ENCODE results near the gene LRCOL1. TPM values are rescaled to one million over a fixed set of nuclear protein-coding genes. Genes with fewer than 3 reads are reported as not detected.

LRCOL1 gene
- total RNA-seq, 4 donors from 2014 or later = 0.83 TPM; not detected in 3

- no peaks in the 10 kb centered on the region for H3K9me3 ChIP-seq
- H3K4me3 ChIP-seq = no peak overlapping the region
- no peaks in the 10 kb centered on the region for H3K27me3 ChIP-seq
- DNase-seq (no peak), ATAC-seq (no peak)
- no peaks in the 10 kb centered on the region for H3K4me1 ChIP-seq
- H3K27ac ChIP-seq = no peak overlapping the region
- H3K36me3 ChIP-seq = peaks cover 0 to 48% of the 10 kb centered on the region in 2 donors
- intact Hi-C loops (cut with DNase I; ENCODE audit: low total_unique reads) (no loop called here), in situ Hi-C loops (cut with MboI; ENCODE audit: low sequenced_read_pairs in 4 of 4) (no loop called here)
- TF ChIP-seq POLR2A (IDR thresholded peaks at IDR 0.05) (no peak), CTCF (IDR thresholded peaks at IDR 0.05 in 4 of 5, conservative IDR thresholded peaks at IDR 0.05 in 1 of 5) (no peak)
Observed at GRCh38 chr12:132647858-132648257, 37.5 kb upstream of the LRCOL1 start.

- no peaks in the 10 kb centered on the region for H3K4me1 ChIP-seq
- ATAC-seq = no peak
- no peaks in the 10 kb centered on the region for H3K27me3 ChIP-seq
- H3K27ac ChIP-seq = no peak overlapping the region
- in situ Hi-C loops (cut with MboI; ENCODE audit: low sequenced_read_pairs in 4 of 4) = no loop called here
- no peak for DNase-seq
- TF ChIP-seq POLR2A (IDR thresholded peaks at IDR 0.05) (no peak), CTCF (IDR thresholded peaks at IDR 0.05 in 4 of 5, conservative IDR thresholded peaks at IDR 0.05 in 1 of 5) (no peak)
- H3K4me3 ChIP-seq = no peak overlapping the region
- no peaks in the 10 kb centered on the region for H3K9me3 ChIP-seq
- intact Hi-C loops (cut with DNase I; ENCODE audit: low total_unique reads) = no loop called here
- H3K36me3 ChIP-seq = peaks cover 0 to 58% of the 10 kb centered on the region in 2 donors
Observed at GRCh38 chr12:132646850-132647249, 36.5 kb upstream of the LRCOL1 start.

- no peak for ATAC-seq
- TF ChIP-seq POLR2A (IDR thresholded peaks at IDR 0.05) (no peak), CTCF (IDR thresholded peaks at IDR 0.05 in 4 of 5, conservative IDR thresholded peaks at IDR 0.05 in 1 of 5) (no peak)
- peaks cover 0 to 51% of the 10 kb centered on the region in 2 donors for H3K36me3 ChIP-seq
- no peaks in the 10 kb centered on the region for H3K27me3 ChIP-seq
- in situ Hi-C loops (cut with MboI; ENCODE audit: low sequenced_read_pairs in 4 of 4) = no loop called here
- H3K4me3 ChIP-seq = no peak overlapping the region
- H3K27ac ChIP-seq = no peak overlapping the region
- H3K9me3 ChIP-seq = no peaks in the 10 kb centered on the region
- intact Hi-C loops (cut with DNase I; ENCODE audit: low total_unique reads) = no loop called here
- no peaks in the 10 kb centered on the region for H3K4me1 ChIP-seq
- no peak for DNase-seq
Observed at GRCh38 chr12:132642846-132643835, 32.8 kb upstream of the LRCOL1 start.

GRCh38 chr12:132641811-132642650, 31.6 kb upstream of the LRCOL1 start:
- TF ChIP-seq POLR2A (IDR thresholded peaks at IDR 0.05) (no peak), CTCF (IDR thresholded peaks at IDR 0.05 in 4 of 5, conservative IDR thresholded peaks at IDR 0.05 in 1 of 5) (no peak)
- DNase-seq (no peak), ATAC-seq (no peak)
- Histone ChIP-seq H3K36me3 (peaks cover 0 to 58% of the 10 kb centered on the region in 2 donors), H3K27me3 (no peaks in the 10 kb centered on the region), H3K27ac (no peak overlapping the region), H3K4me1 (no peaks in the 10 kb centered on the region), H3K9me3 (no peaks in the 10 kb centered on the region), H3K4me3 (no peak overlapping the region)
- in situ Hi-C loops (cut with MboI; ENCODE audit: low sequenced_read_pairs in 4 of 4) = no loop called here
- intact Hi-C loops (cut with DNase I; ENCODE audit: low total_unique reads) = no loop called here

Data from gastrocnemius medialis (tissue), 4 donors.